Measurements from ENCODE around the gene ABITRAM.

DNA sequence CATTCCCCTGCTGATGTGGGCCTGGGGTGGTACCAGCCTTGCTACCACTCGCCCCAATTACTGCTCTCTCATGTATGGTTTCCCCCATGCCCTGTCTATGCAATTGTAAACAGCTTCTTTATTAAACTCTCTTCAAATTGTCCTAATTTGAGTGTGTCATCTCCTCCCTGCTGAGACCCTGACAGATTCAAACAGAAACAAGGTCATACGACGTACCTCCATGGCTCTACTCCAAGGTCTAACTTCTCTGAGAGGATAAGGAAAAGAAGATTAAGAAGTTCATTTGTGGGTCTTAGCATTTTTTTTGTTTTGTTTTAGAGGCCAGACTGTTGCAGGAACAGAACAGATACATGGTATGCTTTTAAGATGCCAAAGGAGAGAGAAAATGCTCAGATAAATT lies 38.0 kb downstream of the ABITRAM start:
- TF ChIP-seq, protein P1, sequence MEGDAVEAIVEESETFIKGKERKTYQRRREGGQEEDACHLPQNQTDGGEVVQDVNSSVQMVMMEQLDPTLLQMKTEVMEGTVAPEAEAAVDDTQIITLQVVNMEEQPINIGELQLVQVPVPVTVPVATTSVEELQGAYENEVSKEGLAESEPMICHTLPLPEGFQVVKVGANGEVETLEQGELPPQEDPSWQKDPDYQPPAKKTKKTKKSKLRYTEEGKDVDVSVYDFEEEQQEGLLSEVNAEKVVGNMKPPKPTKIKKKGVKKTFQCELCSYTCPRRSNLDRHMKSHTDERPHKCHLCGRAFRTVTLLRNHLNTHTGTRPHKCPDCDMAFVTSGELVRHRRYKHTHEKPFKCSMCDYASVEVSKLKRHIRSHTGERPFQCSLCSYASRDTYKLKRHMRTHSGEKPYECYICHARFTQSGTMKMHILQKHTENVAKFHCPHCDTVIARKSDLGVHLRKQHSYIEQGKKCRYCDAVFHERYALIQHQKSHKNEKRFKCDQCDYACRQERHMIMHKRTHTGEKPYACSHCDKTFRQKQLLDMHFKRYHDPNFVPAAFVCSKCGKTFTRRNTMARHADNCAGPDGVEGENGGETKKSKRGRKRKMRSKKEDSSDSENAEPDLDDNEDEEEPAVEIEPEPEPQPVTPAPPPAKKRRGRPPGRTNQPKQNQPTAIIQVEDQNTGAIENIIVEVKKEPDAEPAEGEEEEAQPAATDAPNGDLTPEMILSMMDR (IDR thresholded peaks at IDR 0.05), result no peak
- TF ChIP-seq POLR2A (IDR thresholded peaks at IDR 0.05), result no peak
